ENCODE results near the gene ANKH.
"Not testable (repeated sequence)": the region's sequence is repeated elsewhere in the genome, so short reads cannot be mapped to it uniquely, and the experiment has no call there.

- TF ChIP-seq, protein P1, sequence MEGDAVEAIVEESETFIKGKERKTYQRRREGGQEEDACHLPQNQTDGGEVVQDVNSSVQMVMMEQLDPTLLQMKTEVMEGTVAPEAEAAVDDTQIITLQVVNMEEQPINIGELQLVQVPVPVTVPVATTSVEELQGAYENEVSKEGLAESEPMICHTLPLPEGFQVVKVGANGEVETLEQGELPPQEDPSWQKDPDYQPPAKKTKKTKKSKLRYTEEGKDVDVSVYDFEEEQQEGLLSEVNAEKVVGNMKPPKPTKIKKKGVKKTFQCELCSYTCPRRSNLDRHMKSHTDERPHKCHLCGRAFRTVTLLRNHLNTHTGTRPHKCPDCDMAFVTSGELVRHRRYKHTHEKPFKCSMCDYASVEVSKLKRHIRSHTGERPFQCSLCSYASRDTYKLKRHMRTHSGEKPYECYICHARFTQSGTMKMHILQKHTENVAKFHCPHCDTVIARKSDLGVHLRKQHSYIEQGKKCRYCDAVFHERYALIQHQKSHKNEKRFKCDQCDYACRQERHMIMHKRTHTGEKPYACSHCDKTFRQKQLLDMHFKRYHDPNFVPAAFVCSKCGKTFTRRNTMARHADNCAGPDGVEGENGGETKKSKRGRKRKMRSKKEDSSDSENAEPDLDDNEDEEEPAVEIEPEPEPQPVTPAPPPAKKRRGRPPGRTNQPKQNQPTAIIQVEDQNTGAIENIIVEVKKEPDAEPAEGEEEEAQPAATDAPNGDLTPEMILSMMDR (IDR thresholded peaks at IDR 0.05; ENCODE audit: borderline replicate concordance, extremely low read depth, low read length, poor library complexity, severe bottlenecking): not testable (repeated sequence)
- not testable (repeated sequence) for TF ChIP-seq EZH2 (IDR thresholded peaks at IDR 0.05; ENCODE audit: borderline replicate concordance, low read depth, low read length, severe bottlenecking)
Measured at GRCh38 chr5:14878192-14878591, 6.6 kb upstream of the ANKH start.

All from DND-41 (cell line).